Measurements from ENCODE around the gene JAKMIP3.

DNA sequence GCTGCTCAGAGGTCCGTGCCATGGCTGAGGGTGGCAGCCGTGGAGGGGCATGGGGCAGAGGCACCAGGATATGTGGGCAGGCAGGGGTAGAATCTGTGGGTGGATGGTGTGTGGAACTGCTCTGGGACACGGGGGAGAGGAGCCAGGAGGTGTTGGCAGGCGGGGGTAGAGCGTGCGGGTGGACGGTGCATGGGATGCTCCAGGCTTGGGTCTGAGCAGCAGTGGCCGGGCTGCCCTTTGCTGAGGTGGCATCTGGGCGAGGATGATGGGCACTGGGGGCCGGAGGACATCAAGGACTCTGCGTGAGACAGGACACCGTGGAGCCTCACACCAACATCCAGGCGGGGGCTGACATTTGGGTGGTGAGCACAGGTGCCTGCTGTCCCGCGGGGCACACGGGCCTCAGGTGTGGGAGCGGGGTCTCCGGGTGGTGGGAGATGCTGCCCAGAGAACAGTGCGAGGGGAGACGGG, 46.2 kb downstream of the JAKMIP3 start:
- TF ChIP-seq, protein P1, sequence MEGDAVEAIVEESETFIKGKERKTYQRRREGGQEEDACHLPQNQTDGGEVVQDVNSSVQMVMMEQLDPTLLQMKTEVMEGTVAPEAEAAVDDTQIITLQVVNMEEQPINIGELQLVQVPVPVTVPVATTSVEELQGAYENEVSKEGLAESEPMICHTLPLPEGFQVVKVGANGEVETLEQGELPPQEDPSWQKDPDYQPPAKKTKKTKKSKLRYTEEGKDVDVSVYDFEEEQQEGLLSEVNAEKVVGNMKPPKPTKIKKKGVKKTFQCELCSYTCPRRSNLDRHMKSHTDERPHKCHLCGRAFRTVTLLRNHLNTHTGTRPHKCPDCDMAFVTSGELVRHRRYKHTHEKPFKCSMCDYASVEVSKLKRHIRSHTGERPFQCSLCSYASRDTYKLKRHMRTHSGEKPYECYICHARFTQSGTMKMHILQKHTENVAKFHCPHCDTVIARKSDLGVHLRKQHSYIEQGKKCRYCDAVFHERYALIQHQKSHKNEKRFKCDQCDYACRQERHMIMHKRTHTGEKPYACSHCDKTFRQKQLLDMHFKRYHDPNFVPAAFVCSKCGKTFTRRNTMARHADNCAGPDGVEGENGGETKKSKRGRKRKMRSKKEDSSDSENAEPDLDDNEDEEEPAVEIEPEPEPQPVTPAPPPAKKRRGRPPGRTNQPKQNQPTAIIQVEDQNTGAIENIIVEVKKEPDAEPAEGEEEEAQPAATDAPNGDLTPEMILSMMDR (conservative IDR thresholded peaks at IDR 0.05; ENCODE audit: low read depth, low read length): no peak
- TF ChIP-seq EZH2 (IDR thresholded peaks at IDR 0.05; ENCODE audit: low read length, unreplicated experiment) (no peak), EZH2phosphoT487 (IDR thresholded peaks at IDR 0.05; ENCODE audit: borderline replicate concordance, low read length) (no peak)

All from PC-3 (cell line).